ACC112 (cell line): ENCODE measurements around the gene IRX5.

Source experiments
- H2AFZ ChIP-seq: fragments of 200-600 bp; sonication (generic); one replicate; pipeline ENCODE4 v1.6.0; 2017; ENCODE audit warnings: antibody characterized with exemption, low read length; ENCODE audit not compliant: unreplicated experiment
- H3K27ac ChIP-seq: fragments of 200-600 bp; sonication (generic); 2 replicates; pipeline ENCODE4 v1.5.1; 2014; ENCODE audit warnings: low read depth, mild to moderate bottlenecking, antibody characterized with exemption, low read length, moderate library complexity
- H3K27me3 ChIP-seq: fragments of 200-600 bp; sonication (generic); 2 replicates; pipeline ENCODE4 v1.6.1; 2014; ENCODE audit warnings: mild to moderate bottlenecking, antibody characterized with exemption, low read length, moderate library complexity, mixed read lengths; ENCODE audit not compliant: insufficient read depth
- H3K36me3 ChIP-seq: fragments of 200-600 bp; sonication (generic); 2 replicates; pipeline ENCODE4 v1.6.1; 2016; ENCODE audit warnings: mild to moderate bottlenecking, antibody characterized with exemption, low read length, moderate library complexity, mixed read lengths; ENCODE audit not compliant: insufficient read depth
- H3K4me1 ChIP-seq: fragments of 200-600 bp; sonication (generic); one replicate; pipeline ENCODE4 v1.6.1; 2016; ENCODE audit warnings: low read length, mixed read lengths; ENCODE audit not compliant: insufficient read depth, unreplicated experiment, control insufficient read depth
- H3K4me3 ChIP-seq: fragments of 200-600 bp; sonication (generic); 2 replicates; pipeline ENCODE4 v1.5.1; 2014; ENCODE audit warnings: mild to moderate bottlenecking, low read depth, low read length
- H3K79me2 ChIP-seq: fragments of 200-600 bp; sonication (generic); one replicate; pipeline ENCODE4 v1.6.0; 2016; ENCODE audit warnings: low read length; ENCODE audit not compliant: control insufficient read depth, unreplicated experiment, insufficient read depth

The IRX5 gene

DNA sequence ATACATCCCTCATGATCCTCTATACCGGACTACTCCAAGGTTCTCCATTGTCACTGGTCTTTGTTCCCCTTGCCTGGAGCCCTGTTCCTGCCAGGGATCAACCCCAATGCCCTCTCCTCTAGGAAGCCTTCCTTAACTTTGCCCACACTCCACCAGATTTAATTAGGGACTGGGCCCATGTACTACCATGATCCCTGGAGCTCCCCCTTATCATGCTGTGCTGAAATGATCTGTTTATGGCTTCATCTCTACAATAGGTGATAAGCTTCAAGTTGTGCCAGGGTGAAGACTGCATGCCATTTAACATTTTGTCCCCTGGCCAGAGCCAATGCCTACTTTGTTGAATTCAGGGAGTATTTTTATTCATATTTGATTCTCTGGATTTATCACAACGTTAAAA is 17.9 kb upstream of the IRX5 start:
- Histone ChIP-seq H3K4me3 (no peak overlapping the region), H3K4me1 (peaks cover 6% of the 10 kb centered on the region), H3K36me3 (peaks cover 5% of the 10 kb centered on the region), H2AFZ (no peak overlapping the region), H3K27ac (no peak overlapping the region), H3K79me2 (no peaks in the 10 kb centered on the region), H3K27me3 (no peaks in the 10 kb centered on the region)

GRCh38 chr16:54921206-54921824 is 9.3 kb upstream of the IRX5 start:
- Histone ChIP-seq H3K27ac (no peak overlapping the region), H3K4me3 (no peak overlapping the region), H3K4me1 (peaks cover 33% of the 10 kb centered on the region), H3K27me3 (no peaks in the 10 kb centered on the region), H3K36me3 (no peaks in the 10 kb centered on the region), H3K79me2 (peaks cover 20% of the 10 kb centered on the region), H2AFZ (no peak overlapping the region)

GRCh38 chr16:54923055-54923473 is 7.6 kb upstream of the IRX5 start:
- H3K36me3 ChIP-seq = no peaks in the 10 kb centered on the region
- no peak overlapping the region for H2AFZ ChIP-seq
- H3K4me3 ChIP-seq = no peak overlapping the region
- H3K27me3 ChIP-seq = no peaks in the 10 kb centered on the region
- H3K79me2 ChIP-seq = peaks cover 31% of the 10 kb centered on the region
- H3K4me1 ChIP-seq = peaks cover 32% of the 10 kb centered on the region
- no peak overlapping the region for H3K27ac ChIP-seq

DNA sequence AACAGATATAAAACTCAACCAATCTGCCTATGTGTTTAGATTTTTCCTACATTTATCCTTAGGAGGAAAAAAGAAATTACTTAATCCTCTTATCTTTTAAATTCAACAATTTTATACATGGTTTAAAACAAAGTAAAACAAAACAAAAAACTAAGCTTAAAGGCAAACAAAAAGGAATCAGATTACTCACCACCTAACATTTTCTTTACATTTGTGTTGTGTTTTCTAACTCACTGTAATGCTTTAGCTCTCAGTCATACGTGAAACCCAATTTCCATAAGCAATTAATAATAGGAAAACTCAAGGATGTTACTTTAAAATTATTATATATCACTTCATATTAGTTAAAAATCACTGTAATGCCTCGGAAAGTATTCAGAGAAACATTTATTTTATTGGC is 6.7 kb upstream of the IRX5 start:
- peaks cover 31% of the 10 kb centered on the region for H3K79me2 ChIP-seq
- H2AFZ ChIP-seq = no peak overlapping the region
- no peak overlapping the region for H3K27ac ChIP-seq
- H3K27me3 ChIP-seq = no peaks in the 10 kb centered on the region
- H3K36me3 ChIP-seq = no peaks in the 10 kb centered on the region
- H3K4me1 ChIP-seq = peaks cover 23% of the 10 kb centered on the region
- no peak overlapping the region for H3K4me3 ChIP-seq

DNA sequence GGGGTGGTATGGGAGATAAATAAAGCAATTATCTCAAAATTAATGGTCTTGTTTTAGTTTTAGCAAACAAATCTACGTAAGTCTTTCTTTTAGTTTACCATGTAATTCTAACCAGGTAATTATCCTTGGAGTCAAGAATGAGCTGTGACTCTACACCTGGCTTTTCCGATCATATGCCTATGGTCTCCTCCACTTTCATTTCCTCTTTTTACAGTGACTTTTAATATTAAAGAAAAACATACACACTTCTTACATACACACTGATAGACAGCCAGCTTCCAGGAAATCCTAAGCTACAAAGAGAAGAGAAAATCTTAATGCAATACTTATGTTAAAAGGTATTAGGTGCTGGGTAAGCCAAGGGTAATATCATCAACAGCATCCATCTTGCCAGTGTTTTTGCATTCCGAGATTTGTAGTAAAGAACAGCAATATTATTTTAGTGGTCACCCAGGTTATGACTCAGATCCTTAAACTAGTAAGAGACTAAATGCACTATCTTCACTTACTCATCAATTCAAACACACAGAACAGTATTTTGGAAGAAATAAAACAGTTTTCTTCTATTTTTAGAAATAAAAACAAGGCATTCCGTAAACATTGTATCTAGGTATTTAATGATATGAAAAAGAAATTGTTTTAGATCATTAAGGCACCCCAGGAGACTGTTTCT is 4.4 kb upstream of the IRX5 start:
- no peaks in the 10 kb centered on the region for H3K36me3 ChIP-seq
- H2AFZ ChIP-seq = no peak overlapping the region
- peaks cover 20% of the 10 kb centered on the region for H3K4me1 ChIP-seq
- H3K4me3 ChIP-seq = peak overlapping the region; percentile 80
- H3K79me2 ChIP-seq = peaks cover 31% of the 10 kb centered on the region
- H3K27ac ChIP-seq = peak overlapping the region; percentile 16; the same call in 1 of the 2 replicates
- no peaks in the 10 kb centered on the region for H3K27me3 ChIP-seq

GRCh38 chr16:54927125-54928015 is 3.3 kb upstream of the IRX5 start:
- Histone ChIP-seq H3K4me3 (peak overlapping the region; percentile 80), H3K27me3 (no peaks in the 10 kb centered on the region), H3K4me1 (peaks cover 16% of the 10 kb centered on the region), H3K27ac (peak overlapping the region; percentile 51), H3K36me3 (no peaks in the 10 kb centered on the region), H3K79me2 (peaks cover 34% of the 10 kb centered on the region), H2AFZ (peak overlapping the region; percentile 16)

- H3K36me3 ChIP-seq = no peaks in the 10 kb centered on the region
- H2AFZ ChIP-seq = peak overlapping the region; percentile 16
- peak overlapping the region; percentile 51 for H3K27ac ChIP-seq
- H3K79me2 ChIP-seq = peaks cover 34% of the 10 kb centered on the region
- peak overlapping the region; percentile 80 for H3K4me3 ChIP-seq
- no peaks in the 10 kb centered on the region for H3K27me3 ChIP-seq
- H3K4me1 ChIP-seq = peaks cover 16% of the 10 kb centered on the region
Observed at GRCh38 chr16:54928016-54928356, 2.7 kb upstream of the IRX5 start.

DNA sequence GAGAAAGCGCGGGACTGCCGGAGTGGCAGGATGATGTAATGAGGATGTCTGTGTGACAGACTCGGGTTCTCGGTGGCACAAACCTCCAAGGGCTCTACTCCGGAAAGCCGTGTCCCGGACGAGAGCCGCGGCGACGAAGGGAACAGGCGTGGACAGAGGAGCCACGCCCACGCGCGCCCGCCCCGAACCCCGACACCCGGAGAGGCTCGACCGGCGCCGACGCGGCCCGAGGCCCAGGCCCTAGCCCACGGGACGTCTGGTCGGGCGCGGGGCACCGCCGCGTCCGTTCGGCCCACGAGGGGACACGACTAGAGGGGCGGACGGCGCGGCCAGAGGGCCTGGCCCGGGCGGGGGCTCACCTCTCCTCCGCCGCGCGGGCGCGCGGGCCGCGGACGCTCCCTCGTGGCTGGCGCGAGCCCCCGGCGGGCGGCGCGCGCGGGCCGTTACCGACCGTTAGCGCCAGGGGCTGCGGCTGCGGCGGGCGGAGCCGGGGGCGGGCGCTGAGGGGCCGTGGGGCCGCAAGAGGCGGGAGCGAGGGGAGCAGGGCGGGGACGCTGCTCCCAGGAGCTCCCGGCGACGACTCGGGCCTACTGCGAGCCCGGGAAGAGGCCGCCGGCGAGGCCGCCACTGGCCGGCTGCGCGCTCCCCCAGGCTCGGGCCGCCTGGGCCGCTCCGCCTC is 2.1 kb upstream of the IRX5 start:
- Histone ChIP-seq H3K4me1 (peaks cover 16% of the 10 kb centered on the region), H2AFZ (peak overlapping the region; percentile 74), H3K4me3 (peak overlapping the region; percentile 80), H3K27ac (peak overlapping the region; percentile 82), H3K79me2 (peaks cover 30% of the 10 kb centered on the region), H3K27me3 (no peaks in the 10 kb centered on the region), H3K36me3 (no peaks in the 10 kb centered on the region)

DNA sequence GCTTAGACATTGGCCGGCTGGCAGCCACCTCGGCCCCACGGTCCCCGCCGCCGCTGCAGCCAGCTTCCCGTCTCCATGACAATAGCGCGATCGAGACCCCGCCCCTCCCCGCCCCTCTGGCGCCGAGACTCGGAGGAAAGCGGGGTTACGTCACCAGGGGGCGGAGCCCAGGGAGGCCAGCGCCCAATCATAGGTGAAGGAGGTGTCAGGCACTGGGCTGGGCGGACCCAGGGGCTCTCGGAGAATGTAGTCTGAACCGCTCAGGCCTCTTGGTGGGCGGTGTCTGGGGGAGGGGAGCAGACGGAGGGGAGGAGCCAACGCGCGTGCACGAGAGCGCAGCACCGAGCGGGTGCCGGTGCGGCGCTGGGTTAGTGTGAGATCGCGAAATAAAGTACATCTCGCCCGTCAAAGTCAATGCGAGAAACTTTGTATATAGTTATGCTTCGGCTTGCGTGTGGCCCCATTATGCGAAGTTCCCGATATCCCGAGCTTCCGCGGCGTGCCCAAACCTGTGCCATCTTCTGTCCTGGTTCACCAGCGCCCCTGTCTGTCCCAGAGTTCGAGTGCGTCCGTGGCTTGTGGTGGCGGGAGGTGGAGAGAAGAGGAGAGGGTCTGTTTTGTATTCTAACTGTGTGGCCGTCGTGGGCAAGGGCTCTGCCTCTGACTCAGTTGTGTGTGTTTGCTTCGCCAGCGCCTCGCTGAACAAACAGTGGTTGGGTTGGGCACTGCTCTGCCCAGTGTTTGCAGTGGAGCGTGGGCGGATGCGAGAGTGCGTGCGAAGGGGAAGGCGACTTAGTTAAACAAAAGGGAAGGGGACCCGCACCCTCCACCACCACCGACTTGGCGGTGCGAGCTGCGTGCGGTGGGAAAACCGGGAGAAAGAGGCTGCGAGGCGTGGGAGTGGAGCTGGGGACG is 1.3 kb upstream of the IRX5 start:
- peak overlapping the region; percentile 85 for H2AFZ ChIP-seq
- H3K36me3 ChIP-seq = no peaks in the 10 kb centered on the region
- H3K4me3 ChIP-seq = peak overlapping the region; percentile 80
- H3K27me3 ChIP-seq = no peaks in the 10 kb centered on the region
- peaks cover 29% of the 10 kb centered on the region for H3K79me2 ChIP-seq
- peaks cover 16% of the 10 kb centered on the region for H3K4me1 ChIP-seq
- H3K27ac ChIP-seq = peak overlapping the region; percentile 82

DNA sequence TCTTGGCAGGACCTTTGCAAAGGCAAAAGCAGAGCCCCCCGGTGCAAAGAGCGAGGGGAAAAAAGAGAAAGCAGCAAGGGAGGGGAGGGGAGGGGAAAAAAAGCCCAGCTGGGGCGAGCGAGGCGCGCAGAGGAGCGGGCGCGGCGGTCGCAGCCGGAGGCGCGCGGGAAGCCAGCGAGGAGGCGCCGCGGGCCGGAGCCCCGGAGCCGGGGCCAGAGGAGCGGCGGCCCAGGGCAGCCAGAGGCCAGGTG is 129 bp downstream of the IRX5 start:
- H2AFZ ChIP-seq = peak overlapping the region; percentile 88
- no peaks in the 10 kb centered on the region for H3K27me3 ChIP-seq
- H3K79me2 ChIP-seq = peaks cover 19% of the 10 kb centered on the region
- H3K4me3 ChIP-seq = peak overlapping the region; percentile 80
- H3K4me1 ChIP-seq = peaks cover 13% of the 10 kb centered on the region
- peak overlapping the region; percentile 54; the same call in 1 of the 2 replicates for H3K27ac ChIP-seq
- H3K36me3 ChIP-seq = no peaks in the 10 kb centered on the region
